NCI-H2227 (cell line): ENCODE results near the gene RBBP5.
"Not testable (repeated sequence)": the region's sequence is repeated elsewhere in the genome, so short reads cannot be mapped to it uniquely, and the experiment has no call there.

ENCODE experiments used
- DNase-seq: peaks from one replicate; lab custom pipeline; 2025; ENCODE audit not compliant: unreplicated experiment; lab: John Stamatoyannopoulos, UW

Gene RBBP5

GRCh38 chr1:205121660-205122488 lies at the start of gene RBBP5:
TSS of gene RBBP5 (minus strand) at chr1:205121978. CDS start at chr1:205121873, 105 bp downstream.
- DNase-seq: peak; percentile 98

GRCh38 chr1:205171369-205171768 lies 49.6 kb upstream of the RBBP5 start:
- DNase-seq: no peak

- no peak for DNase-seq
These were observed 48.9 kb upstream of the RBBP5 start for GRCh38 chr1:205170532-205171269.

GRCh38 chr1:205169248-205169647 lies 47.5 kb upstream of the RBBP5 start:
- DNase-seq: no peak

GRCh38 chr1:205168291-205168690 lies 46.5 kb upstream of the RBBP5 start:
- no peak for DNase-seq

GRCh38 chr1:205162301-205162700 lies 40.5 kb upstream of the RBBP5 start:
- no peak for DNase-seq

- no peak for DNase-seq
These were observed 39.3 kb upstream of the RBBP5 start for GRCh38 chr1:205161076-205161475.

- DNase-seq: no peak
These were observed 36.4 kb upstream of the RBBP5 start for GRCh38 chr1:205158048-205158616.

- not testable (repeated sequence) for DNase-seq
These were observed 34.0 kb upstream of the RBBP5 start for GRCh38 chr1:205155665-205156377.

- DNase-seq: no peak
These were observed 30.7 kb upstream of the RBBP5 start for GRCh38 chr1:205152505-205152904.

- DNase-seq: no peak
These were observed 29.1 kb upstream of the RBBP5 start for GRCh38 chr1:205150651-205151428.

- DNase-seq: no peak
These were observed 25.5 kb upstream of the RBBP5 start for GRCh38 chr1:205147191-205147835.

GRCh38 chr1:205144751-205145150 lies 23.0 kb upstream of the RBBP5 start:
- no peak for DNase-seq

- no peak for DNase-seq
These were observed 22.4 kb upstream of the RBBP5 start for GRCh38 chr1:205144046-205144720.

- no peak for DNase-seq
These were observed 20.3 kb upstream of the RBBP5 start for GRCh38 chr1:205142102-205142469.

- DNase-seq: peak; percentile 91
These were observed 19.7 kb upstream of the RBBP5 start for GRCh38 chr1:205141236-205142101.

GRCh38 chr1:205140113-205140512 lies 18.3 kb upstream of the RBBP5 start:
- DNase-seq: no peak

GRCh38 chr1:205137901-205138300 lies 16.1 kb upstream of the RBBP5 start:
- DNase-seq: no peak

- DNase-seq: no peak
These were observed 11.5 kb upstream of the RBBP5 start for GRCh38 chr1:205133287-205133686.
